Heart left ventricle (tissue), 16 donors: ENCODE data around the gene USP34. TPM values are rescaled to one million over a fixed set of nuclear protein-coding genes. Genes with fewer than 3 reads are reported as not detected.

Experiments used
- ATAC-seq, 4 donors: fragments of 200-7000 bp; cut with Tn5 transposase; one replicate each; pipeline ENCODE4 v1.9.1; 2020 to 2022; ENCODE audit warnings: moderate library complexity in 4 of 4, mild to moderate bottlenecking in 3 of 4, moderate number of reproducible peaks in 1 of 4
- DNase-seq, 5 donors: peaks; one replicate each; pipeline ENCODE4 v3.0.0-alpha.2; 2020
- H3K27ac ChIP-seq, 12 donors: fragments of 200-600 bp; sonication (generic) in 4 of 12; one replicate each; pipeline versions ENCODE4 v1.5.0 to v1.8.0; 2016 to 2022; ENCODE audit warnings: mild to moderate bottlenecking in 2 of 12
- H3K27me3 ChIP-seq, 9 donors: fragments of 200-600 bp; sonication (generic) in 2 of 9; one replicate each; pipeline versions ENCODE4 v1.5.1 to v1.8.0; 2016 to 2022; ENCODE audit warnings: mild to moderate bottlenecking in 3 of 9
- H3K36me3 ChIP-seq, 9 donors: fragments of 200-600 bp; sonication (generic) in 2 of 9; one replicate each; pipeline versions ENCODE4 v1.5.0 to v1.8.0; 2018 to 2022; ENCODE audit warnings: mild to moderate bottlenecking in 2 of 9
- H3K4me1 ChIP-seq, 12 donors: fragments of 200-600 bp; sonication (generic) in 4 of 12; one replicate each; pipeline versions ENCODE4 v1.5.0 to v1.8.0; 2016 to 2022; ENCODE audit warnings: mild to moderate bottlenecking in 3 of 12
- H3K4me3 ChIP-seq, 12 donors: fragments of 200-600 bp; sonication (generic) in 4 of 12; one replicate each; pipeline versions ENCODE4 v1.5.0 to v1.8.0; 2017 to 2022; ENCODE audit warnings: mild to moderate bottlenecking in 9 of 12, moderate library complexity in 4 of 12
- H3K9me3 ChIP-seq, 12 donors: fragments of 200-600 bp; sonication (generic) in 4 of 12; one replicate each; pipeline versions ENCODE4 v1.5.0 to v1.8.0; 2016 to 2022; ENCODE audit warnings: mild to moderate bottlenecking in 1 of 12
- POLR2A ChIP-seq, 2 donors: fragments of 450-650 bp; IDR thresholded peaks; one replicate each; pipeline ENCODE4 v1.6.1; 2017; ENCODE audit warnings: antibody characterized with exemption in 2 of 2, mild to moderate bottlenecking in 2 of 2, moderate library complexity in 2 of 2
- WGBS, 4 donors: extraction: QIAGEN DNeasy Blood & Tissue Kit in 2 of 4; methylation state at CpG; one replicate each; pipeline versions ENCODE4 v1.1.5 to v1.1.7; 2013 to 2018; 5-methylcytosine and 5-hydroxymethylcytosine counted together
- intact Hi-C, 10 donors: fragments of 100-400 bp; cut with DNase I; formaldehyde crosslinking; loops; one replicate each; pipeline versions ENCODE4 v1.11.1 to v1.14.2; 2022
- polyA plus RNA-seq, 2 donors: library from polyadenylated mRNA; stranded (reverse); fragments of 200-250 nt; gene quantifications; one replicate each; pipeline ENCODE4 v1.2.3, GENCODE V29; 2013
- total RNA-seq, 9 donors: library from RNA; depleted of rRNA in 2 of 9; stranded (reverse); fragments of >200 nt in 2 of 9; fragmentation: NEBNext Ultra II Directional in 3 of 9; extraction: Animal tissue kit (Norgen Biotek cat#: 25700) in 3 of 9; gene quantifications; one replicate each; pipeline versions ENCODE4 v1.1.0 to v1.2.4, GENCODE V29; 2016 to 2023
- TF ChIP-seq, protein P1 (sequence below), 12 donors: fragments of 200-600 bp; sonication (generic) in 4 of 12; IDR thresholded peaks; one replicate each; pipeline versions ENCODE4 v1.5.0 to v1.8.0; 2018 to 2022; ENCODE audit warnings: antibody characterized with exemption in 12 of 12, mild to moderate bottlenecking in 5 of 12
- donor health status: ischemic (EF 13 %, LVEDD 7.1; RV severe dilation, severe dysfunction).
- donor health status: healthy with polysubstance abuse.
- donor health status: DM: no; HTN: yes; CAD: no.
- donor health status: DM: no; HTN: no; CAD: no.
- donor health status: ischemic (EF 25% LVEDD 6.9; RV normal size, moderate dysfunction).
- donor health status: ischemic (EF 25% LVEDD 5.7; RV mildly dilated, moderate dysfunction).
- donor health status: healthy.
- donor health status: DM: yes; HTN: yes; CAD: no.
- donor health status: ischemic (EF 35%, LVEDD 5.7; RV mildly dilated, moderate dysfunction).
- donor health status: nonischemic (EF 11% LVEDD 7.7; RV severe dilation, severe dysfunction).
- donor health status: DM: yes; HTN: yes; CAD: no.
- donor health status: PGD.
- donor health status: ischemic (EF 29% LVEDD 5.4; RV normal size, mild dysfunction).
- donor health status: nonischemic (EF 23%, LVEDD 6.1; RV moderate dilation, normal function).

Gene USP34
- total and polyA plus RNA-seq, 11 donors = 33.3 to 82.8 (median 60.6) TPM

DNA sequence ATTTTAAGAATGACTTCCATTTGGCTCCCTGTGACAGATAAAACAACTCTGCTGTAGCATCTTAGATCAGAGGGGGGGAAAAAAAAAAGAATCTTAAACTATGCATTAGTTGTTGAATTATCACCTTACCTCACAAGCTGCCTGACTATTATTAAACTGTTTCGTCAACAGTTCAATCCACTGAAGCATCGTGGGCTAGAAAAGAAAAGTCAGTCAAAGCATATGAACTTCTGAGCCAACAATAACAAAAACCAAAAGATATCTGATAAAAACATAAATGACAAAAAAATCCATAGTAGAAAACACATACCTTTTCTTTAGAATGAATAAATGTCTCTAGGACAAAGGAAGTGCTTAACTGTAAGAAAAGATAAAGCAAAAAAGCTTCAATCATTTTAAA is 235.2 kb downstream of the USP34 start:
- H3K4me1 ChIP-seq = peaks cover 0 to 8% (median 0%) of the 10 kb centered on the region in 12 donors
- H3K9me3 ChIP-seq = peaks cover 0 to 3% (median 0%) of the 10 kb centered on the region in 12 donors
- WGBS, 4 donors = 65 to 76% (median 71%) methylated on average over 2 of the region's 2 CpGs
- H3K27me3 ChIP-seq = no peaks in the 10 kb centered on the region
- peaks cover 0 to 86% (median 64%) of the 10 kb centered on the region in 9 donors for H3K36me3 ChIP-seq
- no peak for DNase-seq
- intact Hi-C loops = no loop called here
- no peak overlapping the region for H3K27ac ChIP-seq
- no peak for ATAC-seq
- no peak overlapping the region for H3K4me3 ChIP-seq
- TF ChIP-seq POLR2A (IDR thresholded peaks at IDR 0.05) = no peak
- TF ChIP-seq, protein P1, sequence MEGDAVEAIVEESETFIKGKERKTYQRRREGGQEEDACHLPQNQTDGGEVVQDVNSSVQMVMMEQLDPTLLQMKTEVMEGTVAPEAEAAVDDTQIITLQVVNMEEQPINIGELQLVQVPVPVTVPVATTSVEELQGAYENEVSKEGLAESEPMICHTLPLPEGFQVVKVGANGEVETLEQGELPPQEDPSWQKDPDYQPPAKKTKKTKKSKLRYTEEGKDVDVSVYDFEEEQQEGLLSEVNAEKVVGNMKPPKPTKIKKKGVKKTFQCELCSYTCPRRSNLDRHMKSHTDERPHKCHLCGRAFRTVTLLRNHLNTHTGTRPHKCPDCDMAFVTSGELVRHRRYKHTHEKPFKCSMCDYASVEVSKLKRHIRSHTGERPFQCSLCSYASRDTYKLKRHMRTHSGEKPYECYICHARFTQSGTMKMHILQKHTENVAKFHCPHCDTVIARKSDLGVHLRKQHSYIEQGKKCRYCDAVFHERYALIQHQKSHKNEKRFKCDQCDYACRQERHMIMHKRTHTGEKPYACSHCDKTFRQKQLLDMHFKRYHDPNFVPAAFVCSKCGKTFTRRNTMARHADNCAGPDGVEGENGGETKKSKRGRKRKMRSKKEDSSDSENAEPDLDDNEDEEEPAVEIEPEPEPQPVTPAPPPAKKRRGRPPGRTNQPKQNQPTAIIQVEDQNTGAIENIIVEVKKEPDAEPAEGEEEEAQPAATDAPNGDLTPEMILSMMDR (IDR thresholded peaks at IDR 0.05) = no peak

DNA sequence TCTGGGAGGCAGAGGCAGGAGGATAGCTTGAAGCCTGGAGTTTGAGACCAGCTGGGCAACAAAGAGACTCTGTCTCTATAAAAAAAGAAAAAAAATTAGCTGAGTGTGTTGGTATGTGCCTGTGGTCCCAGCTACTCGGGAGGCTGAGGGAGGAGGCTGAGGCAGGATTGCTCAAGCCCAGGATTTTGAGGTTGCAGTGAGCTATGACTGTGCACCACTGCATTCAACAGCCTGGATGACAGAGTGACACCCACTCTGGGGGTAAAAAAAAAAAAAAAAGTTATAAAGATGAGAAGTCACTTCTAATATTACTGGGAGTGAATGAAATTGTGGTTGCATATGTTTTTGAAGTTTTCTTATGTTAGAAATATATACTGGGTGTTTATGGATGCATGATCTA is 237.3 kb downstream of the USP34 start:
- Histone ChIP-seq H3K27me3 (no peaks in the 10 kb centered on the region), H3K4me3 (no peak overlapping the region), H3K4me1 (peaks cover 0 to 8% (median 0%) of the 10 kb centered on the region in 12 donors), H3K36me3 (peaks cover 0 to 89% (median 76%) of the 10 kb centered on the region in 9 donors), H3K27ac (no peak overlapping the region), H3K9me3 (peaks cover 0 to 3% (median 0%) of the 10 kb centered on the region in 12 donors)
- TF ChIP-seq, protein P1 (IDR thresholded peaks at IDR 0.05) = no peak
- TF ChIP-seq POLR2A (IDR thresholded peaks at IDR 0.05) = no peak
- no peak for ATAC-seq
- intact Hi-C loops = no loop called here
- DNase-seq = no peak
- WGBS, 4 donors = 79 to 96% (median 91%) methylated on average over 1 of the region's 1 CpG

DNA sequence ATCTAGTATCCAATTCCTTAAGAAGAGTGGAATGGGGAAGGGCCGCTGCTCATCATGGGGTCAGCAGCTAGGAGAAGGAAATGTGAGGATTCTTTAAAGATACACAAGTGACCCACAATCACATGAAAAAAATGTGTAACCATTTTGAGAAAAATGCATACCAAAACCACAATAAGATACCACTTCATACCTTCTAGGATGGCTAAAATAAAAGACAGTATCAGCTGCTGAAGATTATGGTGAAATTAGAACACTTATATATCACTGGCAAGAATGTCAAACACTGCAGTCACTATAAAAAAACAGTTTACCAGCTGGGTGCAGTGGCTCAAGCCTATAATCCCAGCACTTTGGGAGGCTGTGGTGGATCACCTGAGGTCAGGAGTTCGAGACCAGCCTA is 241.0 kb downstream of the USP34 start:
- no peak for ATAC-seq
- no peak for DNase-seq
- H3K27ac ChIP-seq = no peak overlapping the region
- intact Hi-C loops = no loop called here
- TF ChIP-seq, protein P1 (IDR thresholded peaks at IDR 0.05) = no peak
- no peak for TF ChIP-seq POLR2A (IDR thresholded peaks at IDR 0.05)
- 94 to 99% (median 97%) methylated on average over 2 of the region's 2 CpGs for WGBS, 4 donors
- H3K4me3 ChIP-seq = no peak overlapping the region
- no peaks in the 10 kb centered on the region for H3K4me1 ChIP-seq
- peaks cover 0 to 3% (median 0%) of the 10 kb centered on the region in 12 donors for H3K9me3 ChIP-seq
- no peaks in the 10 kb centered on the region for H3K27me3 ChIP-seq
- H3K36me3 ChIP-seq = peaks cover 3 to 100% (median 96%) of the 10 kb centered on the region in 9 donors

DNA sequence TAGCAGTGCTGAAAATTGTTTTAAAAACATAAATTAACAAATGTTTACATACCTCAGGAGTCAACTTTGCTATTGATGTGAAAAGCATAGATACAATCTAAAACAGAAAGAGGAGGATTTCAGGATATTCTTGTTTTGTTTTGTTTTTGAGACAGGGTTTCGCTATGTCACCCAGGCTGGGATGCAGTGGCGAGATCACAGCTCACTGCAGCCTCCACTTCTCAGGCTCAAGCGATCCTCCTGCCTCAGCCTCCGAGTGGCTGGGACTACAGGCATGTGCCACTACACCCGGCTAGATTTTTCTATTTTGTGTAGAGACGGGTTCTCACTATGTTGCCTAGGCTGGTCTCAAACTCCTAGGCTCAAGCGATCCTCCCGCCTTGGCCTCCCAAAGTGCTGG is 248.3 kb downstream of the USP34 start:
- TF ChIP-seq, protein P1 (IDR thresholded peaks at IDR 0.05) = no peak
- no peak for TF ChIP-seq POLR2A (IDR thresholded peaks at IDR 0.05)
- Histone ChIP-seq H3K27me3 (no peaks in the 10 kb centered on the region), H3K4me3 (no peak overlapping the region), H3K4me1 (no peaks in the 10 kb centered on the region), H3K9me3 (no peaks in the 10 kb centered on the region), H3K27ac (no peak overlapping the region), H3K36me3 (peaks cover 3 to 100% (median 93%) of the 10 kb centered on the region in 9 donors)
- intact Hi-C loops = no loop called here
- ATAC-seq = no peak
- WGBS, 4 donors = 95 to 98% (median 97%) methylated on average over 8 of the region's 8 CpGs
- DNase-seq = no peak
